Retinal pigment epithelial cell (primary cell): ENCODE results near the gene OR2V1.
A peak's percentile ranks its signal among the peaks of the same experiment; 100 is the strongest.
"Not testable (repeated sequence)": the region's sequence is repeated elsewhere in the genome, so short reads cannot be mapped to it uniquely, and the experiment has no call there.

Experiments
- DNase-seq: peaks from one replicate; pipeline ENCODE4 v3.0.0-alpha.2; 2010; ENCODE audit warnings: low read depth
- H3K4me3 ChIP-seq: 2 replicates; pipeline ENCODE4 v1.5.1; 2011; ENCODE audit warnings: mild to moderate bottlenecking, low read length, control low read depth, moderate library complexity
- TF ChIP-seq, protein P1 (sequence below): conservative IDR thresholded peaks from 2 replicates; pipeline ENCODE4 v1.5.1; 2011; ENCODE audit warnings: low read depth, low read length, control low read depth, inconsistent platforms

The OR2V1 gene

DNA sequence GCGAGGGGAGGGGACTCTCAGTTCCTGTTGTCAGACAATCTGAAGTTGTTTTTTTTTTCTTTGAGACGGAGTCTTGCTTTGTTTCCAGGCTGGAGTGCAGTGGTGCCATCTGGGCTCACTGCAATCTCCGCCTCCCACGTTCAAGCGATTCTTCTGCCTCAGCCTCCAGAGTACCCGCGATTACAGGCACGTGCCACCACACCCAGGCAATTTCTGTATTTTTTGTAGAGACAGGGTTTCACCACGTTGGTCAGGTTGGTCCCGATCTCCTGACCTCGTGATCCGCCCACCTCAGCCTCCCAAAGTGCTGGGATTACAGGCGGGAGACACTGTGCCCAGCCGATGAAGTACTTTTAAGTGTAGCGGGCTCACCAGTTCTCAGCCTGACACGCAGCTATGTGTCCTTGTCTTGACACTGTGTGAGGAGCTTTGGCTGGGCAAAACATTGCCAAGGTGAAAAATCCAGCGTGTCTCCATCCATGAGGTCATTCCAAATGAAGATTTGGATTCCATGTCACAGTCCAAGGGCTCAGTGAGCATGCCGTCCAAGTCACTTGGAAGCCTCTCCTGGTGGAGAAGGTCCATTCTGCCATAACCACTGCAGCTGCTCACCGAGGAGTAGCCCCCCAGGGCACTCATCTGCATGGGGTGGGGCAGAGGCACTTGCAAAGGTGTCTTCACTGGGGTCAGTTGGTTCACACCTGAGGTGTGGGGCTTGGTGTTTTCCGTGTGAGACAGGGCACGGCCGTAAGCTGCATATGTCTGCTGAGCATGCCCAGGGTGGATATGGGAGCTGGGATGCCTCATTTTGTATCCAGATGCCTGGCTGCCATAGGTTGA, 32.0 kb downstream of the OR2V1 start:
- DNase-seq: no peak
- H3K4me3 ChIP-seq: no peak overlapping the region
- TF ChIP-seq, protein P1, sequence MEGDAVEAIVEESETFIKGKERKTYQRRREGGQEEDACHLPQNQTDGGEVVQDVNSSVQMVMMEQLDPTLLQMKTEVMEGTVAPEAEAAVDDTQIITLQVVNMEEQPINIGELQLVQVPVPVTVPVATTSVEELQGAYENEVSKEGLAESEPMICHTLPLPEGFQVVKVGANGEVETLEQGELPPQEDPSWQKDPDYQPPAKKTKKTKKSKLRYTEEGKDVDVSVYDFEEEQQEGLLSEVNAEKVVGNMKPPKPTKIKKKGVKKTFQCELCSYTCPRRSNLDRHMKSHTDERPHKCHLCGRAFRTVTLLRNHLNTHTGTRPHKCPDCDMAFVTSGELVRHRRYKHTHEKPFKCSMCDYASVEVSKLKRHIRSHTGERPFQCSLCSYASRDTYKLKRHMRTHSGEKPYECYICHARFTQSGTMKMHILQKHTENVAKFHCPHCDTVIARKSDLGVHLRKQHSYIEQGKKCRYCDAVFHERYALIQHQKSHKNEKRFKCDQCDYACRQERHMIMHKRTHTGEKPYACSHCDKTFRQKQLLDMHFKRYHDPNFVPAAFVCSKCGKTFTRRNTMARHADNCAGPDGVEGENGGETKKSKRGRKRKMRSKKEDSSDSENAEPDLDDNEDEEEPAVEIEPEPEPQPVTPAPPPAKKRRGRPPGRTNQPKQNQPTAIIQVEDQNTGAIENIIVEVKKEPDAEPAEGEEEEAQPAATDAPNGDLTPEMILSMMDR: no peak

DNA sequence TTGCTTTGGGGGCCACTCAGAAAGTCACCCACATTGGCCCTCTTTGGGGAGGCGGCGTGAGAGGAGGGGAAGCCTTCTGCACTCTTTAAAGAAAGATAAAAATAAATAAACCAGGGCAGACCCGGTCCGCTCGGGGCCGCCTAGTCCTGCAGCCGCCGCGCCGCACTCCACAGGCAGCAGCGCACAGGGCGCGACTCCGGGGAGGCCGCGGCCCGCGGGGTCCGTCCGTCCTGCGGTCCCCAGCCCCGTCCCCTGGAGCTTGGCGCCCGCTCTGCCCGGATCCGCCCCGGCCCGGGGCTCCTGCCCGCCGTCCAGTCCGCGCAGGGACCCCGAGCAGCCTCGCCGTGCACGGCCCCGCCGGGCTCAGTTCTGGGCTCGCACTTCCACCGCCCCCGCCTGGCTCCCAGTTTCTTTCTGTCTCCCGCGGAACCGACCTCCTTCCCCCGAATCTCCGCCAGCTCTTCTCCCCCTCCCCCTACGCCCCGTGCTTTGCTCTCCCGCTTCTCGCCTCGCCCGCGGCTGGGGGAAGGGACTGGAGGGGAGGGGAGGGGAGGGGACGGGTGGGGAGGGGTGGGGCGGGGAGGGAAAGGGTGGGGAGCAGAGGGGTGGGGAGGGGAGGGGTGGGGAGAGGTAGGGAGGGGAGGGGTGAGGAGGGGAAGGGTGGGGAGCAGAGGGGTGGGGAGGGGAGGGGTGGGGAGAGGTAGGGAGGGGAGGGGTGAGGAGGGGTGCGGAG, 33.0 kb downstream of the OR2V1 start:
- H3K4me3 ChIP-seq: not testable (repeated sequence)

DNA sequence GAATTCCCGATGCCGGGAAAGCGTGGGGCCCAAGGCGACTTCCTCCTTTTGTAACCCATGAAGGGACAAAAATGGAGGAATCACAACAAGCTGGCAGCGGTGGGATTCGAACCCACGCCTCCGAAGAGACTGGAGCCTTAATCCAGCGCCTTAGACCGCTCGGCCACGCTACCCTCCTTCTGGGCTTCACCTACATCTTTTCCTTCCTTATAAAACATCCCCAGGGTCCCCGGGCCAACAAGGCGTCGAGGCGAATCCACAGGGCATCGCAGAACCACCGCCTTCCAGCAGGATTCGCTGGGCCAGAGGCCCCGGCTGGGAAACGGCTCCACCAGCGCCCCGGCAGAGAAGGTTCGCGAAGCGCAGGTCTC, 33.6 kb downstream of the OR2V1 start:
- not testable (repeated sequence) for DNase-seq, H3K4me3 ChIP-seq

More for the DNA sequence above, 33.0 kb downstream of the OR2V1 start:
- not testable (repeated sequence) for DNase-seq

DNA sequence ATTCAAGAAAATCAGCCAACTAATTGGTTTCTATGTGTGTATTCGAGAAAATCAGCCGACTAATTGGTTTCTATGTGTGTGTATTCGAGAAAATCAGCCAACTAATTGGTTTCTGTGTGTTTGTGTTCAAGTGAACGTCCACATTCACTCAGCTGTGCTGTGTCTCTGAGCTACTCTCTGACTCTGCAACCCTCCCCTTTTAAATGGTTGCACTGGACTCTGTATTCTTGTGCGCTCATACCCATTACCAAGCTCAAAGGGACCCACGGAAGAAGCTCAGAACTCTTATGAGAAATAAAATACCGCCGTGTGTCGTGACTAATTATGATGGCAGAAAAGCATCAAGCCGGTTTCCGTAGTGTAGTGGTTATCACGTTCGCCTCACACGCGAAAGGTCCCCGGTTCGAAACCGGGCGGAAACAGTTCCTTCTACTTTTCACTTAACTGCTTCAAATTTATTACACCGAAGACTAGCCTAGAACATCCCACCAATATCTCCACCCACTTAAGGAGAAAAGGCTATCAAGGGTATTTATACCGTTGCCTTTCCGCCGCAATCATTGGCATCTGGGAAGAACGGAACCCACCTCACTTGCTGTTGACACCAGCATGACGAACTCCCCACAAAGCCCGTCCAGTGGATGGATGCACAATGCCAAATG, 34.1 kb downstream of the OR2V1 start:
- DNase-seq, H3K4me3 ChIP-seq: not testable (repeated sequence)

DNA sequence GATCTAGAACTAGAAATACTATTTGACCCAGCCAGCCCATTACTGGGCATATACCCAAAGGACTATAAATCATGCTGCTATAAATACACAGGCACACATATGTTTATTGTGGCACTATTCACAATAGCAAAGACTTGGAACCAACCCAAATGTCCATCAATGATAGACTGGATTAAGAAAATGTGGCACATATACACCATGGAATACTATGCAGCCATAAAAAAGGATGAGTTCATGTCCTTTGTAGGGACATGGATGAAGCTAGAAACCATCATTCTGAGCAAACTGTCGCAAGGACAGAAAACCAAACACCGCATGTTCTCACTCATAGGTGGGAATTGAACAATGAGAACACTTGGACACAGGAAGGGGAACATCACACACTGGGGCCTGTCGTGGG, 35.8 kb downstream of the OR2V1 start:
- not testable (repeated sequence) for DNase-seq, H3K4me3 ChIP-seq

DNA sequence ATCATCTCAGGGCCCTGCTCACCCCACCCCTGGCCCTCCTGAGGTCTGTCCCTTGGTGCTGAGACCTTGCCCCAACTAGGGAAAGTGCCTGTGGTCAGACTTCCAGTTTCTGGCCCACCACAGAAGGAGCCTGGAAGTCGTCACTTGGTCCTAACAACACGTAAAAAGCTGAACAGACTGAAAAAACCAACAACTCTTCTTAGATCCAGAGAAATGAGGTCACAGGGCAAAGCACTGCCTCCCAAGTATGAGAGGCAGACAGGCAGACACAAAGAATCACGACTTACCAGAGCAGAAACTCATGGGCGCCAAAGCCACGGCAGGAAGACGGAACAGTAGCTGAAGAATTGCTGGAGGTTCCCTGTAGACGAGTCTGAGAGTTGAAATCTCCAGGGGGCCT, 38.5 kb downstream of the OR2V1 start:
- TF ChIP-seq, protein P1: no peak
- no peak for DNase-seq
- H3K4me3 ChIP-seq: no peak overlapping the region

DNA sequence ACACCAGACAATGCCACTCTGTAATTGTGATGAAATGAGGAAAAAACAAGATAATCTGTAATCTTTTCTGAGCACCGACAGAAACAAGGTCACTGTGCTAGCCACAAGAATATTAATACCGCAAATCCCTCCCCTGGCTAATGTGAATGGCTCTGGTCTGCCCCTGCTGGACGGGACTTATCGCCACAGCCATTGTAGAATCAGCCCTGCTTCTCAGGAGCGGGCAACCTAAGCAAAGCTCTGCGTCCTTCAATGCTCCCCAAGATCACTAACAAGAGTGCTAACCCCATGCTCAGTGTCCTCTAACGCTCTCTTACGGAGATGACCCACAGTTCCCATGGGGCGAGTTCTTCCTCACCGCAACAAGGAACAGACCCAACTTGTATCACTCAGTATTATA, 42.7 kb downstream of the OR2V1 start:
- TF ChIP-seq, protein P1: peak; percentile 40
- DNase-seq: no peak
- no peak overlapping the region for H3K4me3 ChIP-seq

DNA sequence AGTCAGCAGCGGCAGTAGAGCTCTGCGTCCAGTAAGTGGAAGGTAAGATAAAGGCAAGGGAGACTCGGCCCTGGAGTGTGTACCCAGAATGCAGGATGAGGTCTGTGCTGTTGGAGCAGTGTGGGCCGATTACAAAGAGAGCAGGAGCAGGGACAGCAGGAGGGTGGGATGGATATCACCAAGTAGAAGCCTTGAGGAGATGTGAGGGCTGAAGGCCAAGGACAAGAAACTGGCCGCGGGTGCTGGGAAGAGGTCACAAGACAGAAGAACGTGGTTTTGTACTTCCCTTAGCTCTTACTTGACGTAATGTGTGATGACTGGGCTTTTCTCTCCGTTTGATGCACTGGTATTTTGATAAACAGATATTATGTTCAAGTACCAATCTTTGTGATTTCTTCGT, 43.7 kb downstream of the OR2V1 start:
- TF ChIP-seq, protein P1: no peak
- DNase-seq: no peak
- H3K4me3 ChIP-seq: no peak overlapping the region

DNA sequence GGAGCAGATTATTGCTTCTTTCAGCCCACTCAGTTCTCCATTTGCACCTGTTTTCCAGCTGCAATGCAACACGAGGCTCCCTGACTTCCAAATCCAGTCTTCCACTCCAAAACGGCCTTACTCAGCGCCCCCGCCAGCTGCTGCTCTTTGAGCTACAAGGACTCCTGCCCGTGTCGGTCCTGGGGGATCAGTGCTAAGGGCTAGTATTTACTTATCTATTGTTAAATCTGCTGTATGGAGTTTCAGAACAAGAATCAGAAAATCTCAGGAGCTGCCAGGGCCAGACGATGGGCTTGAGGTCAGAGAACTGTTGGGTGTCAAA, 44.1 kb downstream of the OR2V1 start:
- no peak for DNase-seq
- TF ChIP-seq, protein P1: no peak

More for the DNA sequence above, 44.1 kb downstream of the OR2V1 start:
- no peak overlapping the region for H3K4me3 ChIP-seq
